Cardiac septum (tissue), 1 donor: Measurements from ENCODE around the gene SHMT2. TPM values are rescaled to one million over a fixed set of nuclear protein-coding genes. Genes with fewer than 3 reads are reported as not detected.

Experiments
- DNase-seq: peaks from one replicate; pipeline ENCODE4 v3.0.0-alpha.2; 2020; ENCODE audit warnings: low spot score
- intact Hi-C: fragments of 100-400 bp; cut with DNase I; formaldehyde crosslinking; loops from one replicate; pipeline ENCODE4 v1.14.0; 2022
- total RNA-seq: library from RNA; stranded (reverse); fragmentation: NEBNext Ultra II Directional; extraction: Animal tissue kit (Norgen Biotek cat#: 25700); gene quantifications from one replicate; pipeline ENCODE4 v1.2.1, GENCODE V29; 2021
- donor health status: DM: no; HTN: no; CAD: no.

The SHMT2 gene
- total RNA-seq, 1 donor from 2014 or later, result 38.8 TPM

DNA sequence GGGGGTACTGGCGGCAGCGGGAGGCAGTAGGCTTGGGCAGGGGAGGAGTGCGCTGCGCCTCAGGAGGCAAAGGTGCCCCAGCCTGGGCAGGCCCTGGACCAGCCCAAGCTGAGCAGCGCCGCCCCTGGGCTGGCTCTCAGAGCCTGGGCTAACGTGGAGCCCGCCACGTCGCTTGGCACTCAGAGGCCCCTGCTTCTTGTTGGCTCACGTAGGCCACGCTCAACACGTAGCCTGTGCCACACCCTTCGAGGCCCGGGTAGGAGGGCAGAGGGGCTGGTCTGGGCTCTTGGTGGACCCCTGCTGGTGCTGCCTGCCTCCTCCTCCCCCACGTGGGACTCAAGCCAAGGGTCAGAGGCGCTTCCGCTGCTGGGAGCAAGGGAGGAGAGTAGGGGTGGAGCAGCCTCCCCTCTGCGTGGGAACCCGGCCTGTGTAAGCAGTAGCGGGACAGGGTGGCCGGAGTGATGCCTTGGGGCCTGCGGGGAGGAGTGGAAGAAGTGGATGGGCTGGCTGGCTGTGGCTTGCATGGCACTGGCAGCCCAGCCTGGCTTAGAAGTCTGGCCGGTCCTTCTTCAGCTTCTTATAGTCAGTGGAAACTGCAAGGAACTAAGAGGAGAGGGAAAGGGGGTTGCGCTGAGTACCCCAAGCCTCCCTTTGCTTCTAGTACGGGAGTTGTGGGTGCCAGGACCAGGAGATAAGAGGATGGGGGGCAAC lies 5.7 kb downstream of the SHMT2 start:
- intact Hi-C loops, result no loop called here
- no peak for DNase-seq

DNA sequence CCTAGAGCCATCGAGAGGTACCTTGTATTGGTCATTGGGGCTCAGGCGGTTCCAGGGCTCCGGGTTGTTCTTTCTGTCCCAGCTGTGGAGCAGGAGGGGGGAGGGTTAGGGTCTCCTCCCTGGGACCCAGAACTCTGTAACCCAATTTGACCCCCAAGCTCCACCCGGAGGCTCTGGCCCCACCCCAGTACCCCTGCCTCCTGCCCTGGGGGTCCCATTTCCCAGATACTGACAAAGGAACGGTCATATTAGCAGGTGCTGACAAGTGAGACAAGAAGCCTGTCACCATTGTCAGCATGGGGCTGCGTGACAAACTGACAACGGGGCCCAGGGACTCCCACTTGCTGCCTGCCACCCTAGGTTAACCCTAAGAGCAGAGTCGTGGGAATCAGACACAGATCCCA lies 6.2 kb downstream of the SHMT2 start:
- DNase-seq, result no peak
- intact Hi-C loops, result no loop called here

DNA sequence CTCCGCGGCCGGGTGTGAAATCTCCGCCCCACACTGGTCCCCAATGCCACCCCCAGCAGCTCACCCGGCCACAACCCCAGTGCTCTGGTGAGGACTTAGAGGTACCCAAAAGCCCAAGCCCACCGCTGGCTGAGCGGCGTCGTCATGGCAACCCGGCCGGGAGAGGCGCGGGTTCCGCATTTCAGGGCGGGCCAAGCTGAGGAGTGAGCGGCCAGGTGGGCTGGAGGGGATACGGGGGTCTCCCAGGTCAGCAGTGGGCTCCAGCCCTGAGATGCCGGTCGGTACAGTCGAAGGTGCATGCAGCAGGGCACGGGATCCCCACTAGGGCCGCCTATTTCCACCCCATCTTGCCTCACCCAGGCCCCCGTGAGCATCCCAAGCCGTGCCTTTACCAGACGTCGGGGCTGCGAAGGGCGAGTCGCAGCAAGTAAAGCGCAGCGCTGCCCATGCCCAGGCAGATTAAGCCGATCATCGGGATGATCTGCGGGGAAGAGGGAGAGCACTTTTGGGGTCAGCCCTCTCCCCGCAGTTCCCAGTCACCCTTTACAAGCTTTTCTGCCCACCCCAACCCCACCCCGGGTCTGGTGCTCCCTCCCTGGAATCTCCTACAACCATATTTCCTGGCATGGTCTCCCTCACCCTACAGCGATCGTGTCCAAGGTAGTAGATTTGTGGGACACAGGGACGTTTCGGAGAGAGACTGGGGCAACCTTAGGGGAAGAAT lies 6.9 kb downstream of the SHMT2 start:
- intact Hi-C loops, result no loop called here
- DNase-seq, result no peak

DNA sequence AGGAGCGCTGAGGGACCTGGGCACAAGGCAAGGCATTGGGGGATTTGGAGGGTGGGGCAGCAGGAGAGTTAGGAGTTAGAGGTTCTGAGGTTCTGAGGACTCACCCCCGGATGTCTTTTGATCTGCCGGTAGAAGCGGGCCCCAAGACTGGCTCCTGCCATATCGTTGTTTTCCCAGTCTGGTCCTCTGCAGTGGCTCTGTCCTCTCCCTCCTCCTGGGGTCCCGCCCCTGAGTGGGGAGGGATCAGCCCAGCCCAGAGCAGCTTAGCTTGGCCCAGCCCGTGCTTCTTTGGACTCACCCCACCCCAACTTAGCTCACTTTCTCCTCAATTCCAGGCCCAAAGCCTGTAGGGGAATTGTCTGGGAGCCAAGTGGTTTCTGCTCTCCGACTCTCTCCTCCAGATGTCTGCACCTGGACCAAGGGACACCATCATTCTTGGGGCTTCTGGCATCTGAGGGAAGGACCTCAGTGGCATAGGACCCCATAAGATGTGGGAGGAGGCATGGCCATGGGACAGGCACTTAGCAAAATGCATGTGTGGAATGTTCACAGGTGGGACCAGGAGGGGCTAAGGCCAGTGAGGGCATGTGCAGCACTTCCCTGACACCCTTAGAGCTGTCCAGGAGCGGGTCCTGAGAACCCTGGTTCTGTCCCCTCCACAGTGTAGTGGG lies 7.5 kb downstream of the SHMT2 start:
- intact Hi-C loops, result no loop called here

DNA sequence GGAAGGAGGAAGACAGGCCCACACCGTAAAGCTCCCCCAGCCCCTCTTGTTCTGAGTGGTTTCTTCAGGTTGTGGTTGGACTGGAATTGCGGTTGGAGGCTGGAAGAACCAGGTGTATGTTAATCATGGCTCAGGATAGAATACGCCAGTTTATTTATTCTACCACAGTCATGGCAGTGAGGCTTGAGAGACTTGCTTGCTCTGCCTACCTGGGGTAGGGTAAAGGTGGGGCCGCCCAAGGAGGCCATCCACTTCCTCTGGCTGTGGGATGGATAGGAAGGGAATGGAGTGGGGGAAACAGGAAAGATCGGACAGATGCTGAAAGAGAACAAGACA lies 8.1 kb downstream of the SHMT2 start:
- intact Hi-C loops, result no loop called here
- DNase-seq, result no peak

More for the DNA sequence above, 7.5 kb downstream of the SHMT2 start:
- no peak for DNase-seq

DNA sequence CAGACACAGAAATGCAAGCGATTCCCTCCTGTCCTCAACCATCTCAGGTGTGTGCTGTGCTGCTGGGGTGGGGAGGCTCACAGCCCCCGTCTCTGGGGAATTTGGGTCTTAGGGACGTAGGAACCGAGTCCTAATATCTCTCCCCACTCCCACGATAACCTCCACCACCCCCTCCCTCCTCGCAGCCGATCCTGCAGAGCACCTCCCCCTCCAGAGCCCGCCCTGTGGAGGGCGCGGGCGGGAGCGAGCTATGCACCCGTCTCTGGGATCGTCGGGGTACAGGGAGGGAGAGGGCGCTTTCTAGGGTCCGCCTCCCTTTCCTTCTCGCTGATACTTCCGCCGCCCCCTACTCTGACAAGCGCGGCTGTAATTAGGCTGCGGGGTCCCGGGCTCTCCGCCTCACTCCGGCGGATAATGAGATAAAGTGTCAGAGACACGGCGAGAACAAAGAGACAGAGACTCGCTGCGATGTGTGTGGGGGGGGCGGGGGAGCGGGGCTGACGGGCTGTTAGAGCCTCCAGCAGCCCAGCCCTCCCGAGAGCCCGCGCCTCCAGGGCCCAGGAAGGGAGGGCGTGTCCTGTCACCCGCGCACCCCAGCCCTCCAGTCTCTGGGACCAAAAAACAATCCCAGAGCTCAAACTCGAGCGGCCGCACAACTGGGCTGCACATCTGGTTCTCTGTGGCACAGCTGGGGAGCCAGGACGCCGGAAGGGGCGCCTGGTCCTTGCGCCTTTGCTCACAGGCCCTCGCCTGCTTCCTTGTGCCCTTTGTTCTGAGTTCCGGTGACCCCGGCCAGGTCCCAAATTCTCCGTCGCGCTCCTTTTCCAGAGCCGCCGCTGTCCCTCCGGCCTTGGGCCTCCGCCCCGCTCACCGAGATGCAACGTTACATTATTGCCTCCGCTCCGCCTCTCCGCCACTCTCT lies 8.7 kb downstream of the SHMT2 start:
- intact Hi-C loops, result no loop called here
- no peak for DNase-seq

DNA sequence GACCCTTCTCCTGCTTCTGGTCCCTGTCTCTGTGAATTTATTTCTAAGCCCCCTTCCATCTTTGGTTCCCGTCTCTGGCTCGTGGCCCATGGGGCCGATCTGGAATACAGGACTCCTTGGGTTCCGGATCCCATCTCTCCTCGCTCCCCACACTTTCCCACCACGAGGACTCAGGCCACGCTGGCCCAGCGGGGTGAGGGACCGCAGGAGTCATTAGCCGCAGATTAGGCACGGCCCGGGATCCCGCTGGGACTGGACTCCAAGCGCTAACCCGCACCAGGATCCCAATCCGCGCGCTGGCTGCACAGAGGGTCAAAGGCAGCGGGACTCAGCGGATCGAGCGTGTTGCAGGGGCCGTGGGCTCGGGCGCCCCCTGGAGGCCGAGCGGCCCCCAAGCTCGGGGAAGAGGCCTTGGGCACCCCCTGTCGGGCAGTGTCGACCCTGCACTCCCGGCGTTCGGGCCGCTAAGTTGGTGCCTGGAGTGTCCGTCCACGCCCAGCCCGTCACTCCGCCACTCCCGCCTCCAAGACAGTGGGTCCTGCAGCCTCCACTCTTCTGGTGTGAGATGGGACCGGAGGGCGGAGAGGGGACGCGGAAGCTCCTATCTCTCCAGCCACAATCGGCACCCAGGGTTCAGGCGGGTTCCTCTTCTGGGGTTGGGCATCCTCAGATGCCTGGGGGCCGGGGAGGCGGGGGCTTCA lies 9.5 kb downstream of the SHMT2 start:
- intact Hi-C loops, result loop anchor here (1.0 kb wide), 1 partner anchor 23 kb away; the partner anchor contains the start of gene NXPH4

DNA sequence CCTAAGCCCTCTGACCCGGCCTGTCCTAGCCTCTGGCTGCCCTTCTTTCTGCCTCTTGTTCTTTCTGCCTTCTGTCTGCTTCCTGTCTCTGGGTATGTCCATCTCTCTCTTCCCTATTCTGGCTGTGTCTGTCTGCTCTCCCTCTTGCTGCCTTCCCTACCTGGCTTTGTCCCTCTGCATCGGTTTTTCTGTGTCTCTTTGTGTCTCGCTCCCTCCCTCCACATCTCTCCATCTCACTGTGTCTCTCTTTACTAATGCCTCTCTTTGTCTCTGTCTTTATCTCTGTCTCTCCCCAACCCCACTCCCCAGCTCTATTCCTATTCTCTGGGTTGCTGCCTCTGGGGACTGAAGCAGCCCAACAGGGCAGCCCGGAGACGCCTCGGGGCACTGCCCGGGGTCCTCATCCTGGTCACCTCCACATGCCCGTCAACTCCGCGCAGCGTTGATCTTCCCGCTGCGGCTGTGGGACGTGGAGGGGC lies 10.1 kb downstream of the SHMT2 start:
- intact Hi-C loops, result loop anchor here (1.0 kb wide), 1 partner anchor 23 kb away; the partner anchor contains the start of gene NXPH4
- DNase-seq, result no peak

More for the DNA sequence above, 9.5 kb downstream of the SHMT2 start:
- peak; percentile 95 for DNase-seq

DNA sequence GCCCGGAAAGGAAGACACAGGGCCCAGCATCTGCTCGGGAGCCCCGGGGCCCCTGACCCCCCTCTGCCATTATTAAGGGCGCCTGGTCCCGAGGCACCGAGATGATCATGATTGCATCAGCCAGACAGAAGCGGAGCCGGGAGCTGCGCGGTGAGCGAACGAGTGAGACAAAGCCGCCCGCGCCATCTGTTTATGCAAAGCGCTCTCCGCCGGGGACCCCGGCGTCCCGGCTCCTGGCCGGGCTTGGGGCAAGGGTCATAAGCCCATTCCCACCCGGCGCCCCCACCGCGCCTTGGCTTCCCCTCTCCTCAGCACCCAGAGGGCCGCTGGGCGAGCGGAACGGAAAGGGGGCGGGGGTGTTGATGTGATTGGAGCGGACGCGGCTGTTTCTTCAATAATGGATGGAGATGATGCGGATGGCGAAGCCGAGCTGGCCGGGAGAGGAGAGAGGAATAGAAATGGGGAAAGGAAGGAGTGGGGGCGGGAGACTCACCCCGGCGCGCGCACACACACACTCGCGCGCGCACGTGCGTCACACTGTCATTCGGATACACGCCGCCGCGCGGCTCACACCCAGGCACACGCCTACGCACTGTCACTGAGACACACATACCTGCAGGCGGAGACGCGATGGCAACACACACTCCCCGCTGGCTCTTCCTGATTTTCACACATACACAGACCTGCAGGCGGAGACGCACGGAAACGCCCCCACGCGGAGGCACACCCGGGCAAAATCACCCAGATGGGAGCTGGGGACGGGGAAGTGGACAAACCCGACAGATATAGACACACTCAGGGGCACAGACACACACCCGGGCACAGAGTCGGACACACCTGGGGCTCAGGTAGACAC lies 10.8 kb downstream of the SHMT2 start:
- DNase-seq, result no peak
- intact Hi-C loops, result no loop called here

DNA sequence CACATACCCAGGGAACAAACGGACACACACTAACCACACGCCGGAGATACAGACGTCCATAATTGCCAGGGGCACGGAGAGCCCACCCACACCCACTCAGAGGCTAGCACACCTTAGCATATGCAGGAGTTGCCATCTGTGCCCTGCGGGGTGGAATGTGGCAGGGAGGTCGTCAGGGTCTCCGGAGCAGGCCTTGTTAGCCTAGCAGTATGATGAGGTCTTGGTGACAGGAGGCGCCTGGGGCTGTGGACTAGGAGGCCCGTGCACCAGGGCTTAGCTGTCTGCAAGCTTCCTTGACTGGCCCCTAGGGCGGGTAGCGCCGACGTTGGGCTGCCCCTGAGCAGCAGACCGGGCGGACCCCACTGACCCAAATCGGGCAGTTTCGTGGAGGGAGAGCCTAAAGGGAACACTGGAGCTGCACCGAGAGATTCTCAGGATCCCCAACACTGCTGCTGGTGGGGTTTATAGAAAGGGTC lies 11.5 kb downstream of the SHMT2 start:
- no peak for DNase-seq
- intact Hi-C loops, result no loop called here

DNA sequence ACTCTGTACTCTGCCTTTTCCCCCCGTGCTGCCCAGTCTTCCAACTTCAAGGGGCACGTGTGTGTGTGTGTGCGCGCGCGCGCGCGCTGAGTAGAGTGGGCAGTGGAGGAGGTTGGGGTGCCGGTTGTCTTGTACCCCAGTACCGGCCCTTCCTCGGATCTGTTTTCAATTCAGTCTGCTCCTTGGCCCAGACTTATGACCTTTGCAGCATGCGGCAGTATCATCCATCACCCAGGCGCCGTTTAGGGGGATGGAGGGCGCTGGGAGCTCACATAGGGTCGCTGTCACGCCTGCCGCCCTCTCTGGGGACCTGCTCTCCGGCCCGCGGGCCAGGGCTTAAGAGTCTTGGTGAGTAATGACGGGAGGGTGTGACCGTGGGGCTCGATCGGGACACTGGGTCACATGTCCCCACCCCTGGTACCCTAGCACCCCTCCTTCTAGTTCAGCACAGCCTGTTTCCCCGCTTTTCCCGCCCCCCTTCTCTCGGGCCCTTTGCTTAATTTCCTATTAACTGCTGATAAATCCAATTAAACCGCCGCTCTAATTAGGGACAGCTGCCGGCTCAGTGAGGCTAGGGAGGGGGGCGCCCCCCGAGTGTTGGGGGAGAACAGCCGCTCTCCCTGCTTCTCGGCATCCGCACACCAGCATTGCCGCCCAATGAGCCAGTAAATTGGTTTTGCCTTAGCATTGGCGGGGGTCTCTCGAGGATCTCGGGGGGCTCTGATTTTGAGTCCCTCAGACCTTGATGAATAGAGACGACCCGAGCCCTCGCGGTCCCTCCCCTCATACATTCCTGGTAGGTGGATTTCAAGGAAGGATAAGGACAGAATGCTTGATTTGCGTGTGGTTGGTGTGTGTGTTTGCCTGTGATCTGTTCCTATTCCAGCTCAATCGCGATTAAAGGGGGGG lies 12.1 kb downstream of the SHMT2 start:
- intact Hi-C loops, result no loop called here
- DNase-seq, result no peak

DNA sequence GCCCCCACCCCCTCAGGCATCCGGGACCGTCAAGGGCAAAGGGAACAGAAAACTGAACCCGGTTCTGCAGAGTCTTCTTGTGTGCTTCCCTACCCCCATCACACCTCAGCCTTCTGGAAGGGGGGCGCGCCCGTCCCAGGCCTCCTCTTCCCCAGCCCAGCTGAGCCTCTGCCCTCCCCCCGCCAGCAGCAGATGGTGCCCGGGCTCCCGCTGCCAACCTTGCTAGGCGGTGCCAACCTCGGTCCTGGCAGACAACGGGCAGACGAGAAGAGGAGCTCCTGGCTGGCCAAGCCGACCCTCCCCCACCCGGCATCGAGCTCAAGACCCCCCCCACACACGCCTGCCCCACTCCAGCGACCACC lies 12.8 kb downstream of the SHMT2 start:
- DNase-seq, result no peak
- intact Hi-C loops, result no loop called here

DNA sequence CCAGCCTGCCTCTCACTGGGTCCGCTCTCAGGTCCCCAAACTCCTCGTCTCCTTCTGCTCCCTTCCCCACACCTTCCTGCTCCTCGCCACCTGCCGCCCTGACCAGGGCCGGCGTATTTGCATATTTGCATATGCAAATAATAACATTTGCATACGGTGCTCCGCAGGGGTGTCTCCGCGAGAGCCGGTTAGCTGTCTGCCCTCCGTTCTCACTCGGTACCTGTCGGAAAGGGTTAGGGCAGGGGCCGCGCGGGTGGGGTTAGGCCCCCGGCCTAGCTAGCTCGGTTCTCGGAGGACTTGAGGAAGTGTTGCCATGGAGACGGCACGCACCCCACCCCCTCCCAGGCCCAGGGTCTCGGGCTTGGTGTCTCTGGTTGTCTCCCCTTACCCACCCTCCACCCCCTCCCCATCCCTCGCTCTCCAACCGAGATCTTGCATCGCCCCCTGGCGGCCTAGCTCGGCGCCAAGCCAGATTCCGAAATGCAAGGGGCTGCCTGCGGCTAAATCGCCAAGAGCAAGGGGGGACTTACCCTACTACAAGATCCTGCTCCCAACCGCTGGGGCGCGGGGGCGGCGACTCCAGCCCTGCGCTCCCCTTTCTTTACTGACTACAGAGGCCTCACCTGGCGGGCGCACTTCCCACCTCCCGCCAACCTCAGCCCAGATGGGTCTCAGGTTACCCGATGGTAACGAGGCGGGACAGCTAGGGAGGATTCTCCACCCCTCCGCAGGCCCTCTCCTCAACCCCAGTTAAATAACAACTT lies 13.4 kb downstream of the SHMT2 start:
- no peak for DNase-seq
- intact Hi-C loops, result no loop called here

DNA sequence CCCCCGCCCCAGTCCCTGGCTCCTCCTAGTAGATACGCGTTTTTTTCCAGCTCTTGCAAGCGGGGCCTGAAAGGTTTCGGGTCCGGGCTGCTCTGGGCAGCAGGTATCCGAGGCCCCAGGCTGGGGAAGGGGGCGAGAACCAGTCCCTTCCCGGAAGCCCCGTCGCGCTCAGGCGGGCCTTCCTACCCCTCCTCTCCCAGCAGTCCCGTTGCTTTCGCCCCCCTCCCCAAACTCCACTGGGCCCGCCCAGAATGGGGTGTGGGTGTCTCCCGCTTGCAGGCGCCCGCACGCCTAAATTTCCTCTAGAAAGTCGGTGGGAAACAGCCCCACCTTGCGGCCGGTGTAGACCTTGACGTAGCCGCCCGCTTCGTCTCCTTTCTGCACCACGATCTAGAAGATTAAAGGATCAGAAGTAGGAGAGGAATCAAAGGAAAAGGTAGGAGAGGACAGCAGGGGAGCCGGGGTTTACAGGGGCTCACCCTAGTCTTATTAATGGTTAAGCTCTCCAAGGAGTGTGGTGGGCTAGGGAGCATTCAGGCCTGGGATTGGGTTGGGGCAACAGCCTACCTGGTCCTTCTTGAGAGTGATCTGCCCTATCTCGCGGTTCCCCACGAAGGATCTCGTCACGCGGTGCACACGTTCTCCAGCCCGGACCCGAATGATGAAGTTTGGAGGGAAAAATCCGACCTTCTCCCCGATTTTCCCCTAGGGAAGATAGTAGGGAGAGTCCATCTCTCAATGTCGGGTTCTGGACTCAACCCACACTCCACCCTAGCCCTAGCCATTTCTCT lies 14.2 kb downstream of the SHMT2 start:
- intact Hi-C loops, result no loop called here
- peak; percentile 92 for DNase-seq

DNA sequence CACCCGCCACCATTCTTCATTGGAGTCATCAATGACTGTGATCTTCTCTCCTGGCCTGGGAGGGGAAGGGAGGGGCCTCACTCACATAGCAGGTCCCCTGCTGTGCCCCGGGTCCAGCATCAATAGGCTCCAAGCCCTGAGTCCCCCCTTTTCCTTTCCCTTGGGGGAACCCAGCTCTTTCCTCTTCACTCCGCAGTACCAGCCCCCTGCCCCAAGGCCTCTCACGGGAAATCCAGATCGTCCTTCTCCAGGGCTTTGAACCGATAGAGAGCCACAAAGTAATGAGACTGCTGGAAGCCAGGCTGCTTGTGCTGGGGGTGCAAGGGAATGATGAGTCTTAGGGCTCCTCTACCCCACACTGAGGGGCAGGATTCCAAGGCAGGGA lies 14.8 kb downstream of the SHMT2 start:
- intact Hi-C loops, result no loop called here
- no peak for DNase-seq

DNA sequence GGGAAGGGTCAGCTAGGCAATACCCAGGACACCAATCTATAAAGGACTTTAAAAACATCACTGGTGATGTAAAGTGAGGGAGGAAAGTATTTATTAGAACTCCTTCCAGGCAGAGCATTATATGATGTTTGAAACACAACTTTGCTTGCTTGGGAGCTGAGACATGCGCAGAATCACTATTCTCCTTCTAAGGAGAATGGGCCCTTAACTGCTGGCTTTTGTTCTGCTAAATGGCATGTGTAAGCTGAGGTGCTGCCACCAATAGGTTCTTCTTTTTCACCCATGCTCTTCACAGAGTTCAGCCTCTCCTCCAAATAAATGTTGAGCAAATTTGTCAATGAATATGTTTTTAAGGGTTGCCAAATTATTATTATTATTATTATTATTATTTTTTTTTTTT lies 17.5 kb downstream of the SHMT2 start:
- DNase-seq, result no peak
- intact Hi-C loops, result no loop called here
